ENCODE results near the gene REM2. TPM values are rescaled to one million over a fixed set of nuclear protein-coding genes. Genes with fewer than 3 reads are reported as not detected.

REM2 gene
- total RNA-seq, 1 experiment from 2014 or later, result 0.18 TPM

- no peak for DNase-seq (ENCODE audit: low read depth, low spot score)
- Histone ChIP-seq H3K4me3 (ENCODE audit: low read depth in 2 of 2, low read length in 2 of 2) (no peak overlapping the region), H3K4me1 (ENCODE audit: control insufficient read depth, insufficient read depth, low read length) (no peaks in the 10 kb centered on the region), H3K36me3 (ENCODE audit: control insufficient read depth, insufficient read depth, low read length) (no peaks in the 10 kb centered on the region), H3K27ac (ENCODE audit: low read length) (no peak overlapping the region), H3K9me3 (ENCODE audit: control insufficient read depth, insufficient read depth, low read depth, low read length) (no peaks in the 10 kb centered on the region), H3K27me3 (ENCODE audit: control insufficient read depth, insufficient read depth, low read length) (no peaks in the 10 kb centered on the region)
- TF ChIP-seq POLR2AphosphoS5 (IDR thresholded peaks at IDR 0.05; ENCODE audit: low read depth, low read length) (no peak), REST (IDR thresholded peaks at IDR 0.05; ENCODE audit: insufficient read depth in 1 of 2, low read depth in 2 of 2, low read length in 1 of 2) (no peak), TCF7L2 (IDR thresholded peaks at IDR 0.05; ENCODE audit: low read depth, low read length) (no peak), SIN3A (IDR thresholded peaks at IDR 0.05; ENCODE audit: borderline replicate concordance, insufficient read depth, low read depth, low read length) (no peak), CTCF (IDR thresholded peaks at IDR 0.05) (no peak)
- CTCF ChIA-PET, result interaction anchor here (0.5 kb wide), 1 partner anchor 277 kb away, joined by 3 read pairs; no protein-coding TSS in a partner anchor
- intact Hi-C loops (cut with micrococcal nuclease; ENCODE audit: unreplicated experiment), result no loop called here
- BruUV-seq (replicated peaks), result no TSS peak
- in situ Hi-C loops (cut with HindIII; ENCODE audit: low pct_unique_long_range_greater_than_20kb, low sequenced_read_pairs), result no loop called here
- no peak for ATAC-seq
- POLR2A ChIA-PET, result no interaction called here
Observed at GRCh38 chr14:22848351-22849164, 34.5 kb upstream of the REM2 start.

GRCh38 chr14:22849212-22849819 lies 33.7 kb upstream of the REM2 start:
- in situ Hi-C loops (cut with HindIII; ENCODE audit: low pct_unique_long_range_greater_than_20kb, low sequenced_read_pairs), result no loop called here
- no TSS peak for BruUV-seq (replicated peaks)
- Histone ChIP-seq H3K4me3 (ENCODE audit: low read depth in 2 of 2, low read length in 2 of 2) (no peak overlapping the region), H3K4me1 (ENCODE audit: control insufficient read depth, insufficient read depth, low read length) (no peaks in the 10 kb centered on the region), H3K9me3 (ENCODE audit: control insufficient read depth, insufficient read depth, low read depth, low read length) (no peaks in the 10 kb centered on the region), H3K27me3 (ENCODE audit: control insufficient read depth, insufficient read depth, low read length) (no peaks in the 10 kb centered on the region), H3K36me3 (ENCODE audit: control insufficient read depth, insufficient read depth, low read length) (no peaks in the 10 kb centered on the region), H3K27ac (ENCODE audit: low read length) (no peak overlapping the region)
- ATAC-seq, result no peak
- intact Hi-C loops (cut with micrococcal nuclease; ENCODE audit: unreplicated experiment), result no loop called here
- DNase-seq (ENCODE audit: low read depth, low spot score), result no peak
- ChIA-PET POLR2A (no interaction called here), CTCF (interaction anchor here (0.6 kb wide), 1 partner anchor 278 kb away, joined by 12 read pairs; no protein-coding TSS in a partner anchor)
- TF ChIP-seq SIN3A (IDR thresholded peaks at IDR 0.05; ENCODE audit: borderline replicate concordance, insufficient read depth, low read depth, low read length), result no peak
- no peak for TF ChIP-seq TCF7L2 (IDR thresholded peaks at IDR 0.05; ENCODE audit: low read depth, low read length)
- TF ChIP-seq CTCF (IDR thresholded peaks at IDR 0.05), result no peak
- TF ChIP-seq REST (IDR thresholded peaks at IDR 0.05; ENCODE audit: insufficient read depth in 1 of 2, low read depth in 2 of 2, low read length in 1 of 2), result no peak
- TF ChIP-seq POLR2AphosphoS5 (IDR thresholded peaks at IDR 0.05; ENCODE audit: low read depth, low read length), result no peak
